ENCODE data around the gene LGALS7B.
A peak's percentile ranks its signal among the peaks of the same experiment; 100 is the strongest.
"Not testable (repeated sequence)": the region's sequence is repeated elsewhere in the genome, so short reads cannot be mapped to it uniquely, and the experiment has no call there.

Gene LGALS7B

DNA sequence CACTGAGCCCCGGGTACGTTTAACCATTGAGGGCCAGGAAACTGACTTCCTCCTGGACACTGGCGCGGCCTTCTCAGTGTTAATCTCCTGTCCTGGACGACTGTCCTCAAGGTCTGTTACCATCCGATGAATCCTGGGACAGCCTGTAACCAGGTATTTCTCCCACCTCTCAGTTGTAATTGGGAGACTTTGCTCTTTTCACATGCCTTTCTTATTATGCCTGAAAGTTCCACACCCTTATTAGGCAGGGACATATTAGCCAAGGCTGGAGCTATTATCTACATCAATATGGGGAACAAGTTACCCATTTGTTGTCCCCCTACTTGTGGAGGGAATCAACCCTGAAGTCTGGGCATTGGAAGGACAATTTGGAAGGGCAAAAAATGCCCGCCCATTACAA is 36.9 kb downstream of the LGALS7B start:
- DNase-seq (ENCODE audit: low read depth): not testable (repeated sequence)

DNA sequence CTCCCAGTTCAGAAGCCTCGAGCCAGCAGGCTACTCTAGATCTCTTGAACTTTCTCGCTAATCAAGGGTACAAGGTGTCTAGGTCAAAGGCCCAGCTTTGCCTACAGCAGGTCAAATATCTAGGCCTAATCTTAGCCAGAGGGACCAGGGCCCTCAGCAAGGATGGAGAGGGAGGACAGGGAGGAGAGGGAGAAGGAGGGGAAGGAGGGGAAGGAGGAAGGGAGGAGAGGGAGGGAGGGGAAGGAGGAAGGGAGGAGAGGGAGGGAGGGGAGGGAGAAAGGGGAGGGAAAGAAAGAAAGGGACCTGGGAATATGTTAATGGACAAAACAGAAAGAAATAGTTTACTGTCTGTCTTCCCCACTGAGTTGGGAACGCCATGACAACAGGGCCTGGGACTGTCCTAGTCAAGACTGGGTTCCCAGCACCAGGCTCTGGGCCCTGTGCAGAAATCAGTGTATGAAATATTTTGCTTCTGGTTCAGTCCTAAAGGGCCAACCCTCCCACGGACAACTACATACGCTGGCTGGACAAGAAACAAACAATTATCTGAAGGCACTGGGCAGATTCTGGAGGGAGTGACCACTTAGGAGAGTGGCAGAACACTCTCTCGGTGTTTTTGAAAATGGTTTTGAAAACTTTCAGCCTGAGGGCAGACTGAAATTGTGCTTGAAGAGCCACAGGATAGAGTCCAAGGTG is 38.0 kb downstream of the LGALS7B start:
- no peak for DNase-seq (ENCODE audit: low read depth)

DNA sequence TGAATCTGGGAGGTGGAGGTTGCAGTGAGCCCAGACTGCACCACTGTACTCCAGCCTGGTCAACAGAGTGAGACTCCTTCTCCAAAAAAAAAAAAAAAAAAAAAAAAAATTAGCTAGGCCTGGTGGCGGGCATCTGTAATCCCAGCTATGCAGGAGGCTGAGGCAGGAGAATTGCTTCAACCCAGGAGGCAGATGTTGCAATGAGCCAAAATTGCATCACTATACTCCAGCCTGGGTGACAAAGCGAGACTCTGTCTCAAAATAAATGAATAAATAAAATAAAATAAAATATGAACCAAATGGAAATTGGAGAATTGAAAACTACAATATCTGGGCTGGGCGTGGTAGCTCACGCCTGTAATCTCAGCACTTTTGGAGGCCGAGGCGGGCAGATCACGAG is 40.2 kb downstream of the LGALS7B start:
- DNase-seq (ENCODE audit: low read depth): peak; percentile 65

DNA sequence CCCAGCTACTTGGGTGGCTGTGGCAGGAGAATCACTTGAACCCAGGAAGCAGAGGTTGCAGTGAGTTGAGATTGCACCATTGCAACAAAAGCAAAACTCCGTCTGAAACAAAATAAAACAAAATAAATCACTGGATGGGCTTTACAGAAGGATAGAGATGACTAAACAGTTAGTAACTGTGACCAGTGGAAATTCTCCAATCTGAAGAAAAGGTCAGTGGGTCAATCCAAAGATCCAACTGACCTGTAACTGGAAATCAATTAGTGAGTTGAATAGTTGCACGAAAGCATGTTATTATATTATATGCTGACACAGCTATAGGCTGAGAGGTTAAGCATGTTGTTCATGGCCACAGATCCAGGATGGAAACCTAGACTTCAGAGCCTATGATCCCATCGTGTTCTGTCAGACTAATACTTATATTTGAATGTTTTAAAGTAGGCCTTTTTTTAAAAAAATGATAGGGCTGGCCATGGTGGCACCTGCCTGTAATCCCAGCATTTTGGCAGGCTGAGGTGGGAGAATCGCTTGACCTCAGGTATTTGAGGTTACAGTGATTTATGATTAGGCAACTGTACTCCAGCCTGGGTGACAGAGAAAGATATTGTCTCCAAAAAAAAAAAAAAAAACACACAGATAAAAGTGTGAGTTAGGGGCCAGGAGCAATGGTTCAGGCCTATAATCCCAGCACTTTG is 41.2 kb downstream of the LGALS7B start:
- DNase-seq (ENCODE audit: low read depth): peak; percentile 70

DNA sequence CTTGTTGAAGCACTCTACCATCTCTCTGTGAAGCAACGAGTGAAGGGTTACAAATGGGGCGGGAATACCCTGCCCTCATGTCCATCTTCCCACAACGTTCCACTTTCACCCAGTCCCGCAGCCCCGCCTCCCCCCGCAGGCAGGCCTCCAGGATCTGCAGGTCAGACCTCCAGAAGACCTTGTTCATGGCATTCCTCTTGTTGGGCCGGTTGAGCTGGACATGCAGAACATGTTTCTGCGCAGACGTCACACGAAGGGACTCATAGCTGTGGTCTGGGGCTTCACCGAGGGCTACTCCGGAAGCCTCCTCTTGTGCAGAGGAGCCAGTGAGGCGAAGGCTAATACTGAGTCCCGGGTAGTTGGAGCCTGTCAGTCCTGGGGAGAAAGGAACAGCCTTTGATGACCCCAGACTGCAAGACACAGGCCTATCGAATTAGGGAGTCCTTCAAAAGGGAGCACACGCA is 42.2 kb downstream of the LGALS7B start:
- DNase-seq (ENCODE audit: low read depth): peak; percentile 99

DNA sequence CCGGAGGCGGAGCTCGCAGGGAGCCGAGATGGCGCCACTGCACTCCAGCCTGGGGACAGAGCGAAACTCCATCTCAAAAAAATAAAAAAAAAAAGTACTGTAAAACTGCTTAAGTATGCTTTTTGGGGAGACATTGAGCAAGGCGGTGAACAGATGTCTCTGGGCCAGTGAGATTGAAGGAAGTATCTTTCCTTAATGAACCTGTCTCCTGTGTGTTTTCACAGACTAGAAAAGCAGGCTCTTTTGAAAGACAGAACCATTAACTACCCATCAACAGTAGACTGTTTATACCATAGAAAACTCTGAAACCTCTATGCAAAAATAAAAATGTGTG is 44.1 kb downstream of the LGALS7B start:
- DNase-seq (ENCODE audit: low read depth): no peak

DNA sequence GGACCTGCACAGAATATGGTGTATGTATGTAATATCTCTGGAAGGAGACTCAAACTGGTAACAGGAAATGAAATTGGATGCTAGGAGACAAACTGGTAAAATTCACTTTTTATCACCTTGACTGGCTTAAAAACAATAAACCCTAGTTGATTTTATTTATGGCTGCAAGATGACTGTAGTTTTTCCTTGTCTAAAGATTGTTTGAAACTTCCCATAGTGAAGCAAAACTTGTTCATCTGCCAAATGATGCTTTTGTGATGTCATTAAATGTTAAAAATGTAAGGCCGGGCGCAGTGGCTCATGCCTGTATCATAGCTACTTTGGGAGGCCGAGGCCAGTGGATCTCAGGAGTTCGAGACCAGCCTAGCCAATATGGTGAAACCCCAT is 45.1 kb downstream of the LGALS7B start:
- DNase-seq (ENCODE audit: low read depth): no peak

DNA sequence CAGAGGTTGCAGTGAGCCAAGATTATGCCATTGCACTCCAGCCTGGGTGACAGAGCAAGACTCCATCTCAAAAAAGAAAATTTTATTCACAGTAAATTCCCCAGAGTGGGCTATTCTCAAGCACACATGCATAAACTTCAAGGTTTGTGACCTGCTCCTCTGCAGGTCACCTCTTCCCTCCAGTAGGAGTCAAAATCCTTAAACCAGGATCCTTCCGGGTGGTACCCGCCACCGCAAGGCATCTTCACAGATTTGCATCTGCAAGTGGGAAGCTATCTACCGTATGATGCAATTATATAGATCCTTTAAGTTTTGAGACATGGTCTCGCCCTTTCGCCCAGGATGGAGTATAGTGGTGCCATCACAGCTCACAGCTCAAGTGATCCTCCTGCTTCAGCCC is 45.6 kb downstream of the LGALS7B start:
- no peak for DNase-seq (ENCODE audit: low read depth)

DNA sequence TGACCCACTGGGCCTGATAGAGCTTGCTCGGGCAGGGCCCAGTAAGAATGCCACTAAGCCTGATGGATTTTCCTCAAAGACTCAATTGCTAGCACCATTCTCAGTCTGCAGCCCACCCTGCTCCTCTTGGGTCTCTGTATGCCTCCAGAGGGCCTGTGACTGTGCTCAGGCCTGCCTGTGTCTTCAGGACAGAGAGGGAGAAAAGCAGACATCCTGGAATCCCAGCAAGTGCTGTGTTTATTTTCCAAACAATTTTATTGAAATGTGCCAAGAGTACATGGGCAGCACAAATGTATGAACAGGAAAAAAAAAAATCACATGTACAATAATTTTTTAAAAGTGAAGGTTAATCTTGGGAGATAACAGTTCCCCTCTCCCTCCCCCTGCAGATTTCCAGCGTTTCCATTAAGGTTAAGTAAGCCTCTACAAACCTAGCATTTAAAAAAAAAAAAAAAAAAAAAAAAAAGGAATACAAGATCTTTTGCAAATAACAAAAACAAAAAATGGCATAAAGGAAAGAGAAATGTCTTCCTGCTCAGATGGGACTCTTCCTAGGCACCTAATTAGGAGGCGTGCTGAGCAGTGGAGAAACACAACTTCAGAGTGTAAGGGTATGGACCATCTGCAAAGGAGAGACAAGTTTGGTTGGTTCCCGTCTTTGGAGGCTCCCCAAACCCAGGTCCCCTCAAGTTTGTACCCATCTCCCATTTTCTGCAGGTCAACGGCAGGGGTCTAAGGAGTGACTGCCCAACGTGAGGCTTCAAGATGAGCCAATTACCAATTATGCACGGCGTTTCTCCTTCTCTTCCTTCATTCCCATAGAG is 47.4 kb downstream of the LGALS7B start:
- DNase-seq (ENCODE audit: low read depth): no peak

DNA sequence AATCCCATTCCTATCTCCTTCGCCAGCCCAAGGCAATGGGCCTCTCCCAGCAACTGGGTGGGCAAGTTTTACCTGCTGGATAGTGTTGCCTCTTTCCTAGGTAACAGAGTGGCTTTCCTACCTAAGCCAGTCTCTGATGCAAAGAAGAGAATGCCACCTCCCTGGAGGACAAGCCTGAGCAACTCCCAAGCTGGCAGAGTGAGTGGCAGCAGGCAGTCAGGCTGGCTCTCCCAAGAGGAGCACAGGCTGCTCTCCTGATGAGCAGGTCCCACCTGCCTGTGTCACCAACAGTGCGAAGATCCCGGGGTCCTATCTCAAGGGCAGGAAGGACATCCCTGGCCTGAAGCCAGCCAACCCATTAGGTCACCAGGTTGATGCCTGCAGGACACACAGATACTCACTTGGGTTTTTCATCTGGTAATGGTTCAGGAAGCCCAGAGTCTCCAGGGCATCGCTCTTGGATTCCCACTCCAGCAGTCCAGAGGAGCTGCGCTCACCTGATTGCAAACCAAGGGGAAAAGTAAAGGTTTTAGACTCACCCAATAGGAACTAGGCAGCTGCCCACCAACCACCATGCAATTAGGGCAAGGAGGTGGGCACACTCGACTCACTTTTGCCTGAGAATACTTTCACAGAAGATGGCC is 48.1 kb downstream of the LGALS7B start:
- no peak for DNase-seq (ENCODE audit: low read depth)

DNA sequence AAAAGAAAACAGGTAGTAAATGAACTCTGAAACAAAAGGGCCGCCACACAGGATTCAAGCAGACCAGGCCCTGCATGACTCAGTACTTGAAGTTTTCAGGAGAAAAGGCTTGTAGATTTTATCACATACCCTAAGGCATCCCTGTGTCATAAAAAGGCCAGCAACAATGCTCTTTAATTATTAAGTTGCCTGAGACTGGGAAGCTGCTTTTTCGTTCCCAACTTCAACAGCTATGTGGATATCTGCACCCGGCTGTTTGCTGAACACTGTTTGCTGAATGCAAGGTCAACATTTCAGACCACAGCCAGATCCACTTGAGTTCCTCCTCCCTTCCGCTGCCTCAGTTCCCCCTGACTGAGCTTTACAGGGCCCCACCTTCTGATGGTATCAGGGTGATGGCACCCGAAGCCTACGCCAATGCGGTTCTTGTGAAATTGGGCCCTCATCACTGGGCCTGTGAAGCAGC is 48.7 kb downstream of the LGALS7B start:
- DNase-seq (ENCODE audit: low read depth): peak; percentile 93

DNA sequence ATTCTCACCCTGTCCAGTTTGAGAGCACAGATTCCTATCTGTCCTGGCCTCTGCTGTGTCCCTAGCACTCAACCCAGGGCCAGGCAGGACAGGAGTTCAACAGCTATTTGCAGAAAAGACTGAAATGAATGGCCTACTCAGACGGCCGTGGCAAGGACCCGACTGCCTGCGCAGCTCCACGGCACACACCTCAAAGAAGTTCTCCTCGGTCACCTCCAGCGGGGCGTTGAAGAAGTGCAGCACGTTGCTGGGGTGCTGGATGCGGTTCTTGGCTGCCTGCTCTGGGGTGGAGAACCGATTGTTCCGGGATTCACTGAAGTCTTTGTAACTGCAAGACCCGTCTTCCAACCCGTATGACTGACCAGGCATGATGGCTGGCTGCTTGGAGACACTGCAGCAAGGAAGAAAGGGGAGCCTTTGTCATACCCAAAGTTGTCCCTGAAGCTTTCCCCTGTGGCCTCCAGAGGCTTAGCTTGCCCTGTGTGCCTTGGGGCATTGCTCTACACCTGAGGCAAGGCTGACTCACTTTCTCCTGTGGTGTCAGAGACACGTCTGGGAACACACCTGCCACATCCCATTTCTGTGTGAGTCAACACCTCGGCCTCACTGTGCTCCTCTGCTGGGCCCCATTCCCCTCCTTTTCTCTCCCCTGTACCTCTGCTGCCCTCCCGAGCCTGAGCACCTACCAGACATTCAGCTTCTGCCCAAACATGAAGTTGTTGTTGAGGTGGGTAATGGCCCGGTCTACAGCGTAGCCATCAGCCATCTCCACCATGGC is 49.4 kb downstream of the LGALS7B start:
- DNase-seq (ENCODE audit: low read depth): no peak

DNA sequence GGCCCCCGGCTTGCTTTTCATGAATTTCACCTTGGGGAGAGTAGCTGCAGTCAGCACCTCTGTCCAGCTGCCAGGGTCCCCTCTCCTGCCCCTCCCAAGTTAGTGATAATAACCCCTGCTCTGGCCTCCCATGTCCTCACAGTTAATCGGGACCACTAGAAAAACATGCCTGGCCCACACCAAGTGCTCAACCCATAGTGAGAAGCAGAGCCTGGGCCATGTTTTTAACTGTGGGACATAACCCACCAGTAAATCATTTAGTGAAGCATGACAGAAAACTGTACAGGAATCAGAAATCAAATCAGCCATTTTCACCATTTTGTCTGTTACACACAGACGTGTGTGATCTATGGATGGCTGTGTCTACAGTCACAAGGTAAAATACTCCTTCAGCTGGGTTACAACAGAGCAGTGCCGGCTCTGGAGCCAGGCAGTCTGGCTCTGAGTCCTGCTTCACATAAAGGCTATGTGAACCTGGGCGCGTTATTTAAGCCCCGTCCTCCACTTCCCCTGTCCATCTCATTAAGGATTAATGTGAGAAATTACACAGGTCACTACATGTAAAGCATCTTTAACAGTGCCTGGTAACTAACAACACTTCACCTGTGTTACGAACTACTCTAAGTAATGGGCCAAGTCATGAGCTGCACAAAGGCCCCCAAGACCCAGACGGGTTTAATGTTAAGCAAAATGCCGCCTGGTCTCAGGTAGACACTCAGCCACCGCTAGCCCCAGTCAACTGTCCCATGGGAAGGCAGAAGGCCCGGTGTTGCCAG is 50.2 kb downstream of the LGALS7B start:
- DNase-seq (ENCODE audit: low read depth): no peak

DNA sequence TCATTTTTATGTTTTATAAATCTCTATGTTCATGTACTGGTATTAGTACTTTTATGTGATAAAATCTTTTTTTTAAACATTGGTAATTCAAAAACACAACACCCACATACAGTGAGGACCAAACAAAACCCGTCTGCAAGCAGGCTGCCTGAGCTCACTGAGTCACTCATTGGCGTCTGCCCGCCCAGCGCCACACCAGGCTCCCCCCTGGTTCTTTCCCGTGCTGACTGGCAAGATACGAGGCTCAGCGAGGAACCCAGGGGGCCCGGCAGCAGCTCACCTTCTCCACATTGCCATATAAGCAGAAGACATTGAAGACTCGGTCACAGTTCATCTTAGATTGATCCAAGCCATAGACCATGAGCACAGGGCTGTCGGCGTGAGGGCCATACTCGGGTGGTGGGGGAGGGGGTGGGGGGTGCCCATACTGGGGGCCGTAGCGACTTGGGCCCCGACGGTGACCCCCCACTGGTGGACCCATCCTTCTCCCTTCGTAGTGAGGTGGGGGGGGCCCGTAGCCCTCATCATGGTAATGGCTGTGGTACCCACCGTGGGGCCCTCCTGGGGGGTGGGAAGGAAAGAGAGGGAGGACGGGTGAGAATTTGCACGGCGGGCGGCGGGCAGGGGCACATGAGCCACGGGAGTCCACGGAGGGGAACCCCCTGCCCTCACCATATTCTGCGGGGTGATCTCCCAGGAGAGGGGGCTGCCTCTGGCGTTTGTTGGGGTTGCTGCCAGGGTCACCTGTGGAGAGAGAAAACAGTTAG is 51.0 kb downstream of the LGALS7B start:
- peak; percentile 54 for DNase-seq (ENCODE audit: low read depth)

DNA sequence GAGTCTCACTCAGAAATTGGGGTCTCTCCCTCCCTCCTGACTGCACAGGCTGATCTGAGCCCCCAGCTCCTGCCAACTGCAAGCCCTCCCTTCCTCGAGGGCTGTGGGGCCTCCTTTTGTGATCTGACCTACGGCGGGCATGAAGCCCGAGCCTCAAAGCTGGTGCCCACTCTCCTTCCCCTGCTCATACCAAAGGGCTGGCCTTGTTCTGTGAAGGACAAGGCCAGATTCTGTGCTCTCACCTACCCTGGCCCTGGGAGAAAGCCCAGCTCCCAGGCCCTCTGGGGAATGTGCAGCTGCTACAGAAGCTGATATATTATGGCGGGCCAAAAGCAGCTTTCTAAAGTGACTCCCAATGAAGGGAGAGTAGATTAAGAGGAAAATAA is 51.6 kb downstream of the LGALS7B start:
- DNase-seq (ENCODE audit: low read depth): no peak

Measured in EH (cell line).